SJCRH30 (cell line): ENCODE measurements around the gene IRF3. TPM values are rescaled to one million over a fixed set of nuclear protein-coding genes. Genes with fewer than 3 reads are reported as not detected.

ENCODE experiments used
- total RNA-seq: library from RNA; depleted of rRNA; stranded (reverse); fragments of >200 nt; shearing (Covaris generic); gene quantifications from 2 replicates; pipeline ENCODE4 v1.2.3, GENCODE V29; 2014; rRNA removed

IRF3 gene
- total RNA-seq, 1 experiment from 2014 or later: 38.6 TPM

Other genes starting within 250 kb of the IRF3 start
- gene PTH2, start 242.4 kb downstream of the IRF3 start, total RNA-seq: not detected in 2 replicates
- gene GFY, start 240.5 kb downstream of the IRF3 start, total RNA-seq: not detected in 2 replicates
- 0.18 TPM in 1 of 2 replicates, not detected in the other for gene SLC17A7, start 224.3 kb downstream of the IRF3 start, total RNA-seq
- gene PIH1D1, start 214.0 kb downstream of the IRF3 start, total RNA-seq: 68.4 and 83.4 TPM in 2 replicates
- 11.0 and 12.3 TPM in 2 replicates for gene ALDH16A1, start 212.6 kb downstream of the IRF3 start, total RNA-seq
- 0.61 and 1.0 TPM in 2 replicates for gene FLT3LG, start 191.6 kb downstream of the IRF3 start, total RNA-seq
- gene RPL13A, start 178.2 kb downstream of the IRF3 start, total RNA-seq: 3,376 and 3,926 TPM in 2 replicates
- 2,852 and 3,079 TPM in 2 replicates for gene RPS11, start 169.4 kb downstream of the IRF3 start, total RNA-seq
- gene FCGRT, start 153.2 kb downstream of the IRF3 start, total RNA-seq: 25.0 and 26.6 TPM in 2 replicates
- 2.8 and 3.4 TPM in 2 replicates for gene RCN3, start 137.9 kb downstream of the IRF3 start, total RNA-seq
- gene NOSIP, start 85.3 kb downstream of the IRF3 start, total RNA-seq: 54.2 and 66.5 TPM in 2 replicates
- gene PRRG2, start 84.5 kb downstream of the IRF3 start, total RNA-seq: 0.51 and 0.58 TPM in 2 replicates
- gene PRR12, start 74.7 kb downstream of the IRF3 start, total RNA-seq: 6.1 and 6.3 TPM in 2 replicates
- gene RRAS, start 25.7 kb downstream of the IRF3 start, total RNA-seq: 7.5 and 7.6 TPM in 2 replicates
- 15.9 and 16.3 TPM in 2 replicates for gene SCAF1, start 23.6 kb downstream of the IRF3 start, total RNA-seq
- 45.2 and 61.7 TPM in 2 replicates for gene BCL2L12, start 76 bp upstream of the IRF3 start, total RNA-seq
- gene PRMT1, start 11.4 kb upstream of the IRF3 start, total RNA-seq: 385 and 390 TPM in 2 replicates
- gene ADM5, start 23.7 kb upstream of the IRF3 start, total RNA-seq: 5.5 and 7.7 TPM in 2 replicates
- gene CPT1C, start 25.3 kb upstream of the IRF3 start, total RNA-seq: 15.2 and 20.4 TPM in 2 replicates
- not detected in 2 replicates for gene TSKS, start 97.4 kb upstream of the IRF3 start, total RNA-seq
- 66.5 and 68.8 TPM in 2 replicates for gene AP2A1, start 101.1 kb upstream of the IRF3 start, total RNA-seq
- gene FUZ, start 147.4 kb upstream of the IRF3 start, total RNA-seq: 27.6 and 27.9 TPM in 2 replicates
- gene MED25, start 152.4 kb upstream of the IRF3 start, total RNA-seq: 22.2 and 27.4 TPM in 2 replicates
- 77.1 and 91.2 TPM in 2 replicates for gene PTOV1, start 185.3 kb upstream of the IRF3 start, total RNA-seq
- 24.2 and 40.6 TPM in 2 replicates for gene PNKP, start 201.7 kb upstream of the IRF3 start, total RNA-seq
- gene AKT1S1, start 211.5 kb upstream of the IRF3 start, total RNA-seq: 21.7 and 25.2 TPM in 2 replicates
- gene TBC1D17, start 211.8 kb upstream of the IRF3 start, total RNA-seq: 9.1 and 9.4 TPM in 2 replicates
- gene IL4I1, start 231.0 kb upstream of the IRF3 start, total RNA-seq: not detected in 2 replicates